HEK293T (cell line): ENCODE results near the gene PODNL1.

Experiments
- ARNT ChIP-seq: fragments of 450-650 bp; IDR thresholded peaks from 2 replicates; pipeline ENCODE4 v1.6.1; 2017; ENCODE audit warnings: mild to moderate bottlenecking
- BHLHE40 ChIP-seq: fragments of 450-650 bp; IDR thresholded peaks from 2 replicates; pipeline ENCODE4 v1.6.1; 2016; ENCODE audit warnings: mild to moderate bottlenecking, moderate library complexity, borderline replicate concordance
- CTBP1 ChIP-seq: fragments of 450-650 bp; IDR thresholded peaks from 2 replicates; pipeline ENCODE4 v1.6.1; 2016; ENCODE audit warnings: borderline replicate concordance
- FOXM1 ChIP-seq: fragments of 450-650 bp; IDR thresholded peaks from 2 replicates; pipeline ENCODE4 v1.6.1; 2017; ENCODE audit warnings: mild to moderate bottlenecking, borderline replicate concordance
- HDGF ChIP-seq: fragments of 450-650 bp; IDR thresholded peaks from 2 replicates; pipeline ENCODE4 v1.6.1; 2017; ENCODE audit warnings: antibody characterized with exemption, borderline replicate concordance
- L3MBTL2 ChIP-seq: fragments of 450-650 bp; conservative IDR thresholded peaks from 2 replicates; pipeline ENCODE4 v1.6.1; 2016; ENCODE audit warnings: mild to moderate bottlenecking
- NFRKB ChIP-seq: fragments of 450-650 bp; IDR thresholded peaks from 2 replicates; pipeline ENCODE4 v1.6.1; 2016; ENCODE audit warnings: mild to moderate bottlenecking, moderate library complexity
- PKNOX1 ChIP-seq: fragments of 450-650 bp; IDR thresholded peaks from 2 replicates; pipeline ENCODE4 v1.6.1; 2016
- SP1 ChIP-seq: fragments of 450-650 bp; IDR thresholded peaks from 2 replicates; pipeline ENCODE4 v1.6.1; 2017
- SUZ12 ChIP-seq: fragments of 450-650 bp; IDR thresholded peaks from 2 replicates; pipeline ENCODE4 v1.6.1; 2016; ENCODE audit warnings: mild to moderate bottlenecking
- TARDBP ChIP-seq: fragments of 450-650 bp; IDR thresholded peaks from 2 replicates; pipeline ENCODE4 v1.6.1; 2016
- ZNF384 ChIP-seq: fragments of 450-650 bp; IDR thresholded peaks from 2 replicates; pipeline ENCODE4 v1.6.1; 2016

DNA sequence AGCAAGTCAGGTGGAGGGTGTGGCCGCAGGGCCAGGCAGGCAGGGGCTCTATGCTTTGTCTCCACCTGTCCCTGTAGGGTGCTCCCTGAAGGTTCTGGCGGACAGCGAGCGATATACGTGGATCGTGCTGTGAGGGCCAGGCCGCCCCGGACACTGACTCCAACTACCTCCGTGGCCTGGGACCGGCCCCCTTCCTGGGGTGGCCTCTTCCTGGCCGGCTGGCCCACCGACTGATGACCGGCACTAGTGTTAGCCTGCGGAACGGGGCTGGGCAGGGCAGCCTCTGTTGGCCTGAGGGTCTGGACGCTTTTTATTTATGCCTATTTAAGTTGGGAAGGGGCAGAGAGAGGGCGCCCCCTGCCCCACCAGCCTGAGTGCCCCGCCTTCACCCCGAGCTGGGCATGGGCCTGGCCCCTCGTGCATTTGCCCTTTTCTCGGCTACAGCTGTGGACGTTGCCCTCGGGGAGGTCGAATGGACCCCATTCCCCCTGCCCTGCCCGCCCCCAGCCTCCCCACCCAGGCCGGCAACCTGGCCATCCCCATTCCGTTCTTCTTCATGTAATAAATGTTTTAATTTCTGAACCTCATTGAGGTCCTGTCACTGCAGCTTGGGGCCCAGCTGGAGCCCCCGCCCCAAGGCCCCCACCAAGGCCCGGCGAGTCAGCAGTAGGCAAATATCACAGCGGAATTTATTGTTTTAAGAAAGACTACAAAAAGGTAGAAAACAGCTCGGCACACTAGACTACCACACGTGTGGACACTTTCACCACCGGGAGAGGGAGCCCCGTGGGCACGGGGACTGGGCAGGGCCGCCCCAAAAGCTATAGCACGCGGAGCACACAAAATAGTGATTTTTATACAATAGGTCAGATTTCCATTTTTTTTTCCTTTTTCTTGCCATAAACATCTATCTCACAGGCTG lies 22.9 kb upstream of the PODNL1 start:
- TF ChIP-seq FOXM1 (no peak), PKNOX1 (no peak), NFRKB (no peak), TARDBP (no peak), BHLHE40 (no peak), SP1 (no peak), CTBP1 (no peak), HDGF (no peak), L3MBTL2 (no peak), ZNF384 (no peak), ARNT (no peak), SUZ12 (no peak)
